K562 (cell line): ENCODE measurements around the gene THADA. TPM values are rescaled to one million over a fixed set of nuclear protein-coding genes. Genes with fewer than 3 reads are reported as not detected.
A peak's percentile ranks its signal among the peaks of the same experiment; 100 is the strongest.

Experiments used
- ETV1 ChIP-seq: fragments of 450-650 bp; conservative IDR thresholded peaks from 2 replicates; pipeline ENCODE4 v1.6.1; 2016; ENCODE audit warnings: missing genetic modification characterization, control low read depth, low read depth, missing compliant biosample characterization
- FOS ChIP-seq: IDR thresholded peaks from 3 replicates; pipeline ENCODE4 v1.6.1; 2011; ENCODE audit not compliant: insufficient read length; ENCODE audit errors: extremely low read depth
- NCOR1 ChIP-seq: fragments of 450-650 bp; IDR thresholded peaks from 2 replicates; pipeline ENCODE4 v1.6.1; 2016; ENCODE audit warnings: mild to moderate bottlenecking, moderate library complexity
- NFRKB ChIP-seq: fragments of 450-650 bp; IDR thresholded peaks from 2 replicates; pipeline ENCODE4 v1.6.1; 2016; ENCODE audit warnings: low read depth
- NR2C1 ChIP-seq, 2 experiments: fragments of 450-650 bp; IDR thresholded peaks; 2 replicates each; pipeline ENCODE4 v1.6.1; 2017; ENCODE audit warnings: mild to moderate bottlenecking in 2 of 2, antibody characterized with exemption in 1 of 2, inconsistent platforms in 1 of 2, missing compliant biosample characterization in 1 of 2, missing genetic modification characterization in 1 of 2
- PHF20 ChIP-seq: fragments of 450-650 bp; IDR thresholded peaks from 2 replicates; pipeline ENCODE4 v1.6.1; 2018; ENCODE audit not compliant: partially characterized antibody
- PYGO2 ChIP-seq: fragments of 450-650 bp; IDR thresholded peaks from 2 replicates; pipeline ENCODE4 v1.6.1; 2016; ENCODE audit warnings: mild to moderate bottlenecking, missing genetic modification characterization, moderate library complexity, missing compliant biosample characterization
- SAFB2 ChIP-seq: fragments of 200-400 bp; formaldehyde crosslinking; IDR thresholded peaks from 2 replicates; pipeline ENCODE4 v1.6.1; 2018; ENCODE audit warnings: borderline replicate concordance, low read length, low read depth, moderate library complexity; ENCODE audit not compliant: severe bottlenecking
- SRSF9 ChIP-seq: fragments of 200-400 bp; formaldehyde crosslinking; IDR thresholded peaks from 2 replicates; pipeline ENCODE4 v1.6.1; 2017; ENCODE audit warnings: low read depth, low read length, borderline replicate concordance
- STAG1 ChIP-seq: sonication (generic); formaldehyde crosslinking; IDR thresholded peaks from 2 replicates; pipeline ENCODE4 v1.5.0; 2020; ENCODE audit warnings: missing genetic modification reagents, borderline replicate concordance
- TAL1 ChIP-seq: fragments of 450-650 bp; IDR thresholded peaks from 2 replicates; pipeline ENCODE4 v1.6.1; 2016; ENCODE audit warnings: mild to moderate bottlenecking
- TEAD4 ChIP-seq, 2 experiments: sonication (generic) in 1 of 2; formaldehyde crosslinking in 1 of 2; IDR thresholded peaks; 2 replicates each; pipeline versions ENCODE4 v1.6.1 to v1.8.0; 2012 to 2022; ENCODE audit warnings: borderline replicate concordance in 1 of 2, inconsistent platforms in 1 of 2, low read length in 1 of 2, mild to moderate bottlenecking in 1 of 2, missing genetic modification reagents in 1 of 2
- ZFP30 ChIP-seq: fragments of 250-450 bp; sonication (Bioruptor Pico); IDR thresholded peaks from 2 replicates; pipeline ENCODE4 v1.8.0; 2022; ENCODE audit warnings: moderate library complexity, mild to moderate bottlenecking, inconsistent platforms, borderline replicate concordance
- ZKSCAN8 ChIP-seq: fragments of 200-800 bp; sonication (Bioruptor generic); IDR thresholded peaks from 2 replicates; pipeline ENCODE4 v1.6.1; 2016; ENCODE audit warnings: missing genetic modification characterization, missing compliant biosample characterization
- ZNF197 ChIP-seq: fragments of 200-800 bp; sonication (Bioruptor generic); IDR thresholded peaks from 2 replicates; pipeline ENCODE4 v1.6.1; 2016; ENCODE audit warnings: low read depth, missing genetic modification characterization, missing compliant biosample characterization
- ZNF212 ChIP-seq: fragments of 450-650 bp; formaldehyde crosslinking; IDR thresholded peaks from 2 replicates; pipeline ENCODE4 v1.4.0; 2020; ENCODE audit warnings: mild to moderate bottlenecking
- ZNF311 ChIP-seq: fragments of 250-450 bp; sonication (Bioruptor Pico); IDR thresholded peaks from 2 replicates; pipeline ENCODE4 v1.4.0; 2020; ENCODE audit warnings: mild to moderate bottlenecking, moderate library complexity
- ZNF609 ChIP-seq: sonication (generic); formaldehyde crosslinking; IDR thresholded peaks from 2 replicates; pipeline ENCODE4 v1.8.1; 2023; ENCODE audit warnings: missing genetic modification reagents, mild to moderate bottlenecking, borderline replicate concordance
- polyA plus RNA-seq, 8 experiments: library from polyadenylated mRNA; depleted of rRNA in 4 of 8; stranded (reverse) in 5 of 8; unstranded in 3 of 8; fragments of >200 nt; fragmentation: Nextera tagmentation in 2 of 8; fragmentation: Illumina TruSeq in 1 of 8; extraction: Ambion mirVana in 2 of 8; extraction: Trizol in 1 of 8; gene quantifications; 2 replicates each; pipeline versions ENCODE4 v1.2.1 to v1.2.3, GENCODE V29; 2011 to 2014; ENCODE audit warnings: inconsistent platforms in 1 of 8, missing spikeins in 1 of 8
- total RNA-seq, 7 experiments: library from RNA; depleted of rRNA in 6 of 7; stranded (reverse); fragments of >200 nt in 6 of 7; fragmentation: Illumina TruSeq in 2 of 7; extraction: Trizol in 2 of 7; gene quantifications; 2 replicates each; pipeline versions ENCODE4 v1.2.1 to v1.2.3, GENCODE V29; 2011 to 2021; ENCODE audit warnings: low replicate concordance in 1 of 7
- TF ChIP-seq, protein P1 (sequence below): fragments of 450-650 bp; formaldehyde crosslinking; IDR thresholded peaks from 2 replicates; pipeline ENCODE4 v1.4.0; 2022; ENCODE audit warnings: mild to moderate bottlenecking, moderate library complexity
- TF ChIP-seq, protein P2 (sequence below): IDR thresholded peaks from 3 replicates; pipeline ENCODE4 v1.6.1; 2011; ENCODE audit warnings: borderline replicate concordance, mild to moderate bottlenecking; ENCODE audit not compliant: insufficient read length, insufficient read depth

The THADA gene
- total and polyA plus RNA-seq, 9 of the 15 experiments (the other 6 are each of a cell fraction or from before 2014, with no cell fraction given) = 17.8 to 34.7 (median 31.9) TPM

GRCh38 chr2:43427032-43427424, 168.8 kb downstream of the THADA start (continued):
- TF ChIP-seq ZNF311 (CRISPR knock-in tag) = peak; percentile 62
- no peak for TF ChIP-seq PYGO2 (tag)
- peak; percentile 42; the same call in 1 of the 2 replicates for TF ChIP-seq TAL1
- no peak for TF ChIP-seq ZNF212
- peak; percentile 4 for TF ChIP-seq PHF20
- no peak for TF ChIP-seq FOS
- no peak for TF ChIP-seq SAFB2
- no peak for TF ChIP-seq STAG1 (CRISPR knock-in tag)
- no peak for TF ChIP-seq ZNF197
- TF ChIP-seq NCOR1 = peak; percentile 9; the same call in 1 of the 2 replicates
- 0 out of 2 replicates have a peak, but pooled peaks have one; percentile 32 for TF ChIP-seq NFRKB
- no peak for TF ChIP-seq SRSF9
- no peak for TF ChIP-seq ZFP30 (CRISPR knock-in tag)
- TF ChIP-seq ZNF609 (CRISPR knock-in tag) = no peak
- TF ChIP-seq, protein P1, sequence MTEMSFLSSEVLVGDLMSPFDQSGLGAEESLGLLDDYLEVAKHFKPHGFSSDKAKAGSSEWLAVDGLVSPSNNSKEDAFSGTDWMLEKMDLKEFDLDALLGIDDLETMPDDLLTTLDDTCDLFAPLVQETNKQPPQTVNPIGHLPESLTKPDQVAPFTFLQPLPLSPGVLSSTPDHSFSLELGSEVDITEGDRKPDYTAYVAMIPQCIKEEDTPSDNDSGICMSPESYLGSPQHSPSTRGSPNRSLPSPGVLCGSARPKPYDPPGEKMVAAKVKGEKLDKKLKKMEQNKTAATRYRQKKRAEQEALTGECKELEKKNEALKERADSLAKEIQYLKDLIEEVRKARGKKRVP (CRISPR knock-in tag) = peak; percentile 49; the same call in 1 of the 2 replicates
- TF ChIP-seq ZKSCAN8 = 0 out of 2 replicates have a peak, but pooled peaks have one; percentile 2
- TF ChIP-seq NR2C1 (IDR thresholded peaks at IDR 0.05) = no peak
- TF ChIP-seq NR2C1 (tag; IDR thresholded peaks at IDR 0.05) = 0 out of 2 replicates have a peak, but pooled peaks have one; percentile 18
- no peak for TF ChIP-seq ETV1 (tag)
- TF ChIP-seq, protein P2, sequence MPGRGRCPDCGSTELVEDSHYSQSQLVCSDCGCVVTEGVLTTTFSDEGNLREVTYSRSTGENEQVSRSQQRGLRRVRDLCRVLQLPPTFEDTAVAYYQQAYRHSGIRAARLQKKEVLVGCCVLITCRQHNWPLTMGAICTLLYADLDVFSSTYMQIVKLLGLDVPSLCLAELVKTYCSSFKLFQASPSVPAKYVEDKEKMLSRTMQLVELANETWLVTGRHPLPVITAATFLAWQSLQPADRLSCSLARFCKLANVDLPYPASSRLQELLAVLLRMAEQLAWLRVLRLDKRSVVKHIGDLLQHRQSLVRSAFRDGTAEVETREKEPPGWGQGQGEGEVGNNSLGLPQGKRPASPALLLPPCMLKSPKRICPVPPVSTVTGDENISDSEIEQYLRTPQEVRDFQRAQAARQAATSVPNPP = no peak
- 0 out of 2 replicates have a peak, but pooled peaks have one; percentile 25 for TF ChIP-seq TEAD4 (IDR thresholded peaks at IDR 0.05; ENCODE audit: low read length)
- TF ChIP-seq TEAD4 (CRISPR knock-in tag; IDR thresholded peaks at IDR 0.05; ENCODE audit: borderline replicate concordance) = no peak
